Stimulated activated CD4-positive, alpha-beta T cell treated with anti-CD3 and anti-CD28 coated beads, Interleukin-12 subunit alpha, Interleukin-12 subunit beta, amount 100 ng/mL, for 24 hours (primary cell): ENCODE measurements around the gene BBOX1.
"Not testable (repeated sequence)": the region's sequence is repeated elsewhere in the genome, so short reads cannot be mapped to it uniquely, and the experiment has no call there.

Experiments
- DNase-seq, 2 experiments: peaks; one replicate each; pipeline ENCODE4 v3.0.0-alpha.2; 2020; ENCODE audit warnings: low read depth in 2 of 2

Gene BBOX1

DNA sequence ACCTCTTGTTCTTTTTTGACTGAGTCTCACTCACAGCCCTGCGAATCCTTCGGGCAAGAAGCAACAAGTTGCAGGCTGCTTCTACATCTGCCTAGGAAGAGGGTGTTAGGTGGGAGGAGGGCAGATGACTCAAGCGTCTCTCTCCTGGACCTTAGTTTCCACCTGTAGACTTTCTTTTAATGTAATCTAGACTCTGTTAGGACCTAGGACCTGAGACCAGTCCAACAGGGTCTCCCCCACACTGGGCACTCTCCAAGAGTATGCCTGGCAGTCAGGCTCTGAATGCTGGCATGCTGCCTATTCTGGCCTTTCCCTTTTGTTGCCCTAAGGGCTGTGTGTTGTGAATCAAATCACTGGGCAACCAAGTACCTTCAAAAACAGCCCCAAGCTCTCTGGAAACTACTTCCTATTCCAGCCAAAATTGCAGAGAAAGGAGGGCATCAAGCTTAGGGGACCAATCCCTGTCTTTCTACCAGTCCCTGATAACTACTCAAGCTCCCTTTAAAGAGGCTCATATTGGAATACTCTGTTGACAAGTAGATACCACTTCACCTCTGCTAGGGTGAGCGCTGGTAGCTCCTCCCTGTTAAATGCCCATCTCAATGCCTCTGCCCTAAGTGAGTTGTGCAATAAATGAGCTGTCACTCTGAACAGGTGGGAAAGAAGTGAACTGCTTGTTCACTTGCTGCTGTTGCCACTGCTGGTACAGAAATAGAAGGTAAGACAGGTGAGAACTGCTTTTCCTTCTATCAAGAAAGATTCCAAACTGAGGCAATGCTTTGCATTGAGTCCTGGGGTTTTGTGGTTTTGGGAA, at the start of gene BBOX1:
TSS of gene BBOX1 (plus strand) at position 514 of the 814 bp plus-strand sequence. CDS start 14,616 bp downstream, outside the sequence.
- DNase-seq, result no peak

- DNase-seq, result no peak
These were observed 48.5 kb upstream of the BBOX1 start for GRCh38 chr11:26992031-26992541.

- DNase-seq, result no peak
These were observed 46.6 kb upstream of the BBOX1 start, which contains the start of gene FIBIN for GRCh38 chr11:26993965-26994457. TSS of gene FIBIN (plus strand) at chr11:26994112. CDS start at chr11:26994527, 415 bp downstream.

DNA sequence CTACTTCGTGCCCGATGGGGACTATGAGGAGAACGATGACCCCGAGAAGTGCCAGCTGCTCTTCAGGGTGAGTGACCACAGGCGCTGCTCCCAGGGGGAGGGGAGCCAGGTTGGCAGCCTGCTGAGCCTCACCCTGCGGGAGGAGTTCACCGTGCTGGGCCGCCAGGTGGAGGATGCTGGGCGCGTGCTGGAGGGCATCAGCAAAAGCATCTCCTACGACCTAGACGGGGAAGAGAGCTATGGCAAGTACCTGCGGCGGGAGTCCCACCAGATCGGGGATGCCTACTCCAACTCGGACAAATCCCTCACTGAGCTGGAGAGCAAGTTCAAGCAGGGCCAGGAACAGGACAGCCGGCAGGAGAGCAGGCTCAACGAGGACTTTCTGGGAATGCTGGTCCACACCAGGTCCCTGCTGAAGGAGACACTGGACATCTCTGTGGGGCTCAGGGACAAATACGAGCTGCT, 46.0 kb upstream of the BBOX1 start:
- no peak for DNase-seq

DNA sequence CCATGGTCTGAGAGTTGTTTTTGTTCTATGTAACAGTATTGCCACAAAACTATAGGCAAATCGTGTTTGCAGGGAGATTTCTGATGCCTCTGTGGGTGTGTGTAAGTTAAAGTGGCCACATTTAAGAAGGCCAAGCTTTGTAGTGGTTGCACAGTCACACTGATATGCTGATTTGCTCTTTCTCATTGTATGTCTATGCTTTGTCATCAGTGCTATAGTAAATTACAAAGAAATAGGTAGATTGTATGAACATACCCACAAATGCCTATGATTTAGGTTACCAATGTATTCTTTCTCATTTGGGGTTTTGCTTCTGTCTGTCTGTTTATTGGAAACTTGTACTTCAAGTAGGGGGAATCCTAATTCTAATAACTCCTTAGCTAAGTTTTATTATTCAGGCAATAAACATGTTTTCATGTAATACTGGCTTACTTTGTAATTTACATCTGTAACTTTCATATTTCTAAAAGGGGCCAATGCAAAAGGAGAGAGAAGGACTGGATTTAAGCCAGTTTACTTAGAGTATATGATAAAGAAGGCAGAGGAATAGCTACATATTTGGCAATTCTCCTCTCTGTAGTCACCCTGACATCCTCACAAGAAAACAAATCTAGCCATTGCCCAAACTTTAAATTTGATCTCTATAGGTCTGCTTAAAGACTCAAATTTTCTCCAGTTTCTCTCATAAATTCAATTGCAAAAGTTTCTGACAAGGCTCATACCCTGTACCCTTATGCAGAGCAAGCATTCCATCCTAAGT, 44.7 kb upstream of the BBOX1 start:
- DNase-seq, result no peak

DNA sequence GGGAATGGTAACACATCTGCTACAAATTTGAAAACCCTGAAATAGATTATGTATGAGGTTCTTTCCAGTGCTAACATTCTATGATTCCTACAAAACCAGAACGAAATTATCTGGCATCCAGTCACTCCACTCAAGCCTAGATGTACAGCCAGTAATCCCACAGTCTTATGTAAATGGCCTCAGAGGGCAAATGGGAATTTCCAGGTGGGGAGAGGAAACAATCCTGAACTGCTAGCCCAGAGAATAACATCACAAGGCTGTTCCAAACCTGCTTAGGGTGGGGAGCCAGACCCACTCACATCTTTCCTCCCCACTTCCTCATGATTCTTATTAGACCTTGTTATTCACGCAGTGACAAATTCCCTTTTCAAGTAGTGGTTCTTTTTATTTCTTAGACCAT, 43.2 kb upstream of the BBOX1 start:
- no peak for DNase-seq

DNA sequence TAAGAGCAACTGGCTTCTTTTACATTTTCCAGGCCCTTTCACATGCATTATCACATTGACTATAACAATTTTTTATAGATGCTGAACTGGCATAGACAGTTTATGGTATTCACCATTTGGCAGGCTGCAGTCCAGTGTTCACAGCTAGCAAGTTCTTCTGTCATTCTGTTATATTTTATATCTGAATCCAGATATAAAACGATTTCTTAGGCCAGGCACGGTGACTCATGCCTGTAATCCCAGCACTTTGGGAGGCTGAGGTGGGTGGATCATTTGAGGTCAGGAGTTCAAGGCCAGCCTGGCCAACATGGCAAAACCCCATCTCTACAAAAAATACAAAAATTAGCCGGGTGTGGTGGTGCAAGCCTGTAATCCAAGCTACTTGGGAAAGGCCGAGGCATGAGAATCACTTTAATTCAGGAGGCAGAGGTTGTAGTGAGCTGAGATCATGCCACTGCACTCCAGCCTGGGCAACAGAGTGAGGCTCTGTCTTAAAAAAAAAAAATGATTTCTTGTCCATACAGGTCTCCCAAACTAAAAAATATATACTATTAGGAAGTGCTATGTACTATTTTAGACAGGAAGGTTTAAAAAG, 39.4 kb upstream of the BBOX1 start:
- not testable (repeated sequence) for DNase-seq

GRCh38 chr11:27002431-27002830, 38.2 kb upstream of the BBOX1 start:
- DNase-seq, result no peak

DNA sequence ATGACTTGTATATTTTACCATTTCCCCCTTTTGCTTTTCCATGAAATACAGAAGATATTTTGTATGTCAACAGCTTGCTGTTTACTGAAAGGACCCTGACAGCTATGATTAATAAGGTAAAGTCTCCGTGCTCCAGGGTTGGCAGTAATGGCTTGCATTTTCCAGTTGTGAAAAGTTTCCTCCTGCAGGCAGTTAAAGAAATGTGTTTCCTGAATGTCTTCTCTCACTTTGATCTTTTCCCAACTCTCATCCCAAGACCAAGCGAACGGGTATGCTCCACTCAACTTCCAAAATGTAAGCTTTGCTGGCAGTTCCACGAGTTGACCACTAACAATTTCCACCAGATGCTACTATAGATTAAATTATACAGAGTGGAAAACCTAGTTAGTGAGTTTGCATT, 37.8 kb upstream of the BBOX1 start:
- DNase-seq, result no peak

- no peak for DNase-seq
These were observed 36.5 kb upstream of the BBOX1 start for GRCh38 chr11:27004103-27004502.

- no peak for DNase-seq
These were observed 31.6 kb upstream of the BBOX1 start for GRCh38 chr11:27008811-27009535.

DNA sequence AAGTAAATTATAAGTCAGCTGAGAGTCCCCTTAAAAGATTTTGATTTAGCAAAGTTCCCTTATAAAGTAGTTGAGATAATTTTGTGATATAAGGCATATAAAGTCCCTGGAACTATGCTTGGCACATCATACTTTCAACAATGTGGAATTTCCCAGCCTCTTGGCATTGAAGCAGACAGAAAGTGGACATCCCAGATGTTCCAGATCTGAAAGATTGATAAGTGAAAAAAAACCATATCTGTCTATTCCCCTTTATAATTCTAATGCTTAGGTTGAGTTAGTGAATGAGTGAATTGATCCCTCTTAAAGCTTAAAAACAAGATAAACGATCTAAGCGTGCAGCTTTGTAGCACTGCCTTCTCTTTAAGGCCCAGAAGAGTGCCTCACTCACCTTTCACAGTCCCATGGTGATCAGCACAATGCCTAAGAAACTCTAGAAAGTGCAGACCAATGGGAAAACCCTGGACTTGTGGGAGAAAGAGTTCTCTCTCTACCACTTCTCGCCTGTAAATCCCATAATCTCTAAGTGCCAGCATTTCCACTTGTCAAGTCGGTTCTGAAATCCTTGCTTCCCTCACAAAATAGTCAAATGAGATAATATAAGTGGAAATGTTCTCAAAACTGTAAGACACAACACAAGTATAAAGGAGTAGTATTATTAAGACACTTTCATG, 28.9 kb upstream of the BBOX1 start:
- DNase-seq, result no peak

GRCh38 chr11:27012234-27012921, 28.2 kb upstream of the BBOX1 start:
- DNase-seq, result no peak

- no peak for DNase-seq
These were observed 26.7 kb upstream of the BBOX1 start for GRCh38 chr11:27013781-27014361.

- DNase-seq, result no peak
These were observed 21.6 kb upstream of the BBOX1 start for GRCh38 chr11:27018902-27019529.

DNA sequence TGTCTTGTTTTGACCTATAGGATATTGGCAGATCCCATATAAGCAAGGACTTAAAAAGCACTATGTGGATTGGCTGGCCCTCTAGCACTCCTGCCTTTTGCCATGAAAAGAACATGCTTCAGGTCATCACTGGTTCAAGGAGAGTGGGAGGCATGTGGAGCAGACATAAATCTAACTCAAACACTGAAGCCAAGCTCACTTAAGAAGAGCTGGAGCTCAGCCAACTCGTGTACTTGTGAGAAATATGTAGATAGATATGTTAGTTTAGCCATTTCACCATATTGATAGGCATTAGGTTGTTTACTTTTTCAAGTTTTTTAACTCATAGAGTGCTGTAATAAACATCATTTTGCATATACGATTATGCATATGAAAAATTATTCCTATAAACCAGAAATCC, 19.9 kb upstream of the BBOX1 start:
- DNase-seq, result no peak

GRCh38 chr11:27022659-27023251, 17.9 kb upstream of the BBOX1 start:
- no peak for DNase-seq

DNA sequence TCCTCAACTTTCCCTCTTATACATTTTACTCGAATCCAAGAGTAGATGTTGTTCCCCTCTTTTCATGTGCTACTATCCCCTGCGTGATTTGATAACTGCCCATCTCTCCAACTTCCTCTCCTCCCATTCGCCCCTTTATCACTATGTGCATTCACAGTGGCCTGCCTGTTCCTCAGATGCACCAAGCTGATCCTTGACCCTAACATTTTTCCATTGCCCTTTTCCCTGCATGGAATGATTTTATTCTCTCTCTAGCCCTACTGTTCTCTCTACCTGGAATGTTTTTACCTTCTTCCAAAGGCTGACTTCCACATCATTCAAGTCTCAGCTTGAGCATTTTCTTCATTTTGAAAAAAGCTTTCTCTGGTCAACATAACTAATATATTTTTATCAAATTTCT, 15.8 kb upstream of the BBOX1 start:
- no peak for DNase-seq
